DND-41 (cell line): ENCODE results near the gene ACAD9.

Experiments
- EZH2 ChIP-seq: IDR thresholded peaks from 3 replicates; pipeline ENCODE4 v1.6.1; 2012; ENCODE audit warnings: borderline replicate concordance, low read depth, mild to moderate bottlenecking, moderate library complexity, low read length, inconsistent platforms; ENCODE audit not compliant: severe bottlenecking
- TF ChIP-seq, protein P1 (sequence below): IDR thresholded peaks from 2 replicates; pipeline ENCODE4 v1.5.1; 2012; ENCODE audit warnings: borderline replicate concordance, low read length, moderate library complexity, mild to moderate bottlenecking; ENCODE audit not compliant: poor library complexity, severe bottlenecking; ENCODE audit errors: extremely low read depth

DNA sequence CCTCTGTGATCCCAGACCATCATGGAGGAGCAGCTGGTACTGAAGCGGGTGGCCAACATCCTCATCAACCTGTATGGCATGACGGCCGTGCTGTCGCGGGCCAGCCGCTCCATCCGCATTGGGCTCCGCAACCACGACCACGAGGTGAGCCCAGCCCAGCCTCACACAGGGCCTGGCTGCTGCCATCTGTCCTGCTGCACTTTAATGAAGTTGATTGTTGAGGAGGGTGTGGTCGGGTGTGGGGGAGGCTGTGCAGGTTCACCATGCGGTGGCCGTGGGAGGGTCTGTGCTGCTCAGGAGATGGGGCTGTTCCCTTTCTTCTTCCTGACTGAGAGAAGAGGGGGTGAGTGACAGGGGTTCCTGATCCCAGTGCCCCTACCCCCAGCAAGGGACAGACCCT, 30.6 kb downstream of the ACAD9 start:
- TF ChIP-seq, protein P1, sequence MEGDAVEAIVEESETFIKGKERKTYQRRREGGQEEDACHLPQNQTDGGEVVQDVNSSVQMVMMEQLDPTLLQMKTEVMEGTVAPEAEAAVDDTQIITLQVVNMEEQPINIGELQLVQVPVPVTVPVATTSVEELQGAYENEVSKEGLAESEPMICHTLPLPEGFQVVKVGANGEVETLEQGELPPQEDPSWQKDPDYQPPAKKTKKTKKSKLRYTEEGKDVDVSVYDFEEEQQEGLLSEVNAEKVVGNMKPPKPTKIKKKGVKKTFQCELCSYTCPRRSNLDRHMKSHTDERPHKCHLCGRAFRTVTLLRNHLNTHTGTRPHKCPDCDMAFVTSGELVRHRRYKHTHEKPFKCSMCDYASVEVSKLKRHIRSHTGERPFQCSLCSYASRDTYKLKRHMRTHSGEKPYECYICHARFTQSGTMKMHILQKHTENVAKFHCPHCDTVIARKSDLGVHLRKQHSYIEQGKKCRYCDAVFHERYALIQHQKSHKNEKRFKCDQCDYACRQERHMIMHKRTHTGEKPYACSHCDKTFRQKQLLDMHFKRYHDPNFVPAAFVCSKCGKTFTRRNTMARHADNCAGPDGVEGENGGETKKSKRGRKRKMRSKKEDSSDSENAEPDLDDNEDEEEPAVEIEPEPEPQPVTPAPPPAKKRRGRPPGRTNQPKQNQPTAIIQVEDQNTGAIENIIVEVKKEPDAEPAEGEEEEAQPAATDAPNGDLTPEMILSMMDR, result no peak
- no peak for TF ChIP-seq EZH2
